ENCODE data around the gene PLAAT3. TPM values are rescaled to one million over a fixed set of nuclear protein-coding genes. Genes with fewer than 3 reads are reported as not detected.
"Not testable (repeated sequence)": the region's sequence is repeated elsewhere in the genome, so short reads cannot be mapped to it uniquely, and the experiment has no call there.

Gene PLAAT3
- total RNA-seq, 4 donors from 2014 or later: 45.9 to 69.1 (median 53.2) TPM

GRCh38 chr11:63532799-63533475, 81.3 kb downstream of the PLAAT3 start:
- H3K4me1 ChIP-seq: peaks cover 4 to 33% (median 11%) of the 10 kb centered on the region in 3 donors
- H3K27me3 ChIP-seq: no peaks in the 10 kb centered on the region
- H3K27ac ChIP-seq: no peak overlapping the region
- no peak for ATAC-seq
- H3K4me3 ChIP-seq: no peak overlapping the region
- no peaks in the 10 kb centered on the region for H3K9me3 ChIP-seq
- no peaks in the 10 kb centered on the region for H3K36me3 ChIP-seq
- TF ChIP-seq EP300 (IDR thresholded peaks at IDR 0.05) (no peak), POLR2AphosphoS5 (IDR thresholded peaks at IDR 0.05) (no peak), POLR2A (IDR thresholded peaks at IDR 0.05) (no peak), CTCF (IDR thresholded peaks at IDR 0.05) (no peak)
- WGBS, 2 donors (ENCODE audit: low coverage in 1 of 2): 69 to 72% methylated on average over 3 of the region's 4 CpGs

GRCh38 chr11:63532117-63532516, 82.1 kb downstream of the PLAAT3 start:
- H3K36me3 ChIP-seq: no peaks in the 10 kb centered on the region
- H3K4me3 ChIP-seq: no peak overlapping the region
- no peak for TF ChIP-seq EP300 (IDR thresholded peaks at IDR 0.05)
- TF ChIP-seq POLR2A (IDR thresholded peaks at IDR 0.05): no peak
- TF ChIP-seq CTCF (IDR thresholded peaks at IDR 0.05): no peak
- no peak for TF ChIP-seq POLR2AphosphoS5 (IDR thresholded peaks at IDR 0.05)
- no peaks in the 10 kb centered on the region for H3K9me3 ChIP-seq
- no peak for ATAC-seq
- H3K4me1 ChIP-seq: peaks cover 0 to 24% (median 4%) of the 10 kb centered on the region in 3 donors
- no peaks in the 10 kb centered on the region for H3K27me3 ChIP-seq
- 72 to 89% methylated on average over 2 of the region's 2 CpGs for WGBS, 2 donors (ENCODE audit: low coverage in 1 of 2)
- H3K27ac ChIP-seq: no peak overlapping the region

GRCh38 chr11:63531074-63531792, 83.0 kb downstream of the PLAAT3 start:
- H3K9me3 ChIP-seq, H3K4me3 ChIP-seq, H3K27me3 ChIP-seq, H3K27ac ChIP-seq, H3K36me3 ChIP-seq: not testable (repeated sequence)
- 65 to 79% methylated on average over 2 to 5 of the region's 6 CpGs for WGBS, 2 donors (ENCODE audit: low coverage in 1 of 2)
- ATAC-seq: peak; percentile 41
- H3K4me1 ChIP-seq: peaks cover 0 to 19% (median 2%) of the 10 kb centered on the region in 3 donors

- no peak overlapping the region for H3K27ac ChIP-seq
- ATAC-seq: no peak
- TF ChIP-seq POLR2A (IDR thresholded peaks at IDR 0.05) (no peak), EP300 (IDR thresholded peaks at IDR 0.05) (no peak), CTCF (IDR thresholded peaks at IDR 0.05) (no peak), POLR2AphosphoS5 (IDR thresholded peaks at IDR 0.05) (no peak)
Observed at GRCh38 chr11:63530021-63530420, 84.2 kb downstream of the PLAAT3 start.

GRCh38 chr11:63529373-63529772, 84.9 kb downstream of the PLAAT3 start:
- not testable (repeated sequence) for H3K27ac ChIP-seq, H3K4me3 ChIP-seq, ATAC-seq, H3K27me3 ChIP-seq, H3K36me3 ChIP-seq, H3K9me3 ChIP-seq
- 90% methylated on average over 5 of the region's 6 CpGs; no CpG with 5 or more reads in 1 of the 2 donors for WGBS, 2 donors (ENCODE audit: low coverage in 1 of 2)
- peaks cover 0 to 11% (median 0%) of the 10 kb centered on the region in 3 donors for H3K4me1 ChIP-seq

More at GRCh38 chr11:63530021-63530420, 84.2 kb downstream of the PLAAT3 start:
- WGBS, 2 donors (ENCODE audit: low coverage in 1 of 2): 83 to 93% methylated on average over 2 of the region's 2 CpGs
- Histone ChIP-seq H3K27me3 (no peaks in the 10 kb centered on the region), H3K4me1 (peaks cover 0 to 11% (median 0%) of the 10 kb centered on the region in 3 donors), H3K4me3 (no peak overlapping the region), H3K9me3 (no peaks in the 10 kb centered on the region), H3K36me3 (no peaks in the 10 kb centered on the region)

GRCh38 chr11:63528729-63529278, 85.4 kb downstream of the PLAAT3 start:
- peaks cover 0 to 11% (median 0%) of the 10 kb centered on the region in 3 donors for H3K4me1 ChIP-seq
- not testable (repeated sequence) for ATAC-seq, H3K9me3 ChIP-seq, H3K4me3 ChIP-seq, H3K27ac ChIP-seq, H3K27me3 ChIP-seq, H3K36me3 ChIP-seq
- WGBS, 2 donors (ENCODE audit: low coverage in 1 of 2): 67% methylated on average over 1 of the region's 3 CpGs

GRCh38 chr11:63528156-63528555, 86.1 kb downstream of the PLAAT3 start:
- WGBS, 2 donors (ENCODE audit: low coverage in 1 of 2): 44 to 68% methylated on average over 7 to 8 of the region's 11 CpGs
- ATAC-seq, H3K4me3 ChIP-seq, H3K9me3 ChIP-seq, H3K27ac ChIP-seq, H3K27me3 ChIP-seq, H3K36me3 ChIP-seq: not testable (repeated sequence)
- H3K4me1 ChIP-seq: peaks cover 0 to 11% (median 0%) of the 10 kb centered on the region in 3 donors
